H1 (cell line): ENCODE measurements around the gene PCDHGB3. TPM values are rescaled to one million over a fixed set of nuclear protein-coding genes. Genes with fewer than 3 reads are reported as not detected.

ENCODE experiments used
- BACH1 ChIP-seq: IDR thresholded peaks from 2 replicates; pipeline ENCODE4 v1.6.1; 2012; ENCODE audit warnings: low read length, improper control_type of control experiment
- CBX5 ChIP-seq: fragments of 300-800, 300-1000 bp; sonication (generic); IDR thresholded peaks from 2 replicates; pipeline ENCODE4 v1.7.1; 2016; ENCODE audit warnings: antibody characterized with exemption, low read length, low read depth
- CBX8 ChIP-seq: fragments of 300-800, 300-1000 bp; sonication (generic); IDR thresholded peaks from 2 replicates; pipeline ENCODE4 v1.7.1; 2016; ENCODE audit warnings: low read depth, low read length, borderline replicate concordance
- KDM5A ChIP-seq: fragments of 200-600 bp; IDR thresholded peaks from 2 replicates; pipeline ENCODE4 v1.7.1; 2012; ENCODE audit warnings: mild to moderate bottlenecking, low read length, inconsistent platforms, mixed read lengths
- MAX ChIP-seq: IDR thresholded peaks from 2 replicates; pipeline ENCODE4 v1.6.1; 2012; ENCODE audit warnings: inconsistent platforms
- RAD21 ChIP-seq, 2 experiments: IDR thresholded peaks in 1 of 2; conservative IDR thresholded peaks in 1 of 2; 2 replicates each; pipeline ENCODE4 v1.6.1; 2011; ENCODE audit warnings: low read depth in 2 of 2, low read length in 2 of 2, improper control_type of control experiment in 1 of 2, inconsistent platforms in 1 of 2, mild to moderate bottlenecking in 1 of 2, moderate library complexity in 1 of 2
- SIN3A ChIP-seq, 2 experiments: IDR thresholded peaks in 1 of 2; conservative IDR thresholded peaks in 1 of 2; 2 replicates each; pipeline ENCODE4 v1.6.1; 2011 to 2012; ENCODE audit warnings: low read length in 2 of 2, improper control_type of control experiment in 1 of 2, low read depth in 1 of 2, mild to moderate bottlenecking in 1 of 2
- TAF7 ChIP-seq: optimal IDR thresholded peaks from 2 replicates; pipeline ENCODE3; 2011; ENCODE audit warnings: low read depth, mild to moderate bottlenecking, inconsistent platforms, low read length, moderate library complexity, borderline replicate concordance
- polyA plus RNA-seq, 7 experiments: library from polyadenylated mRNA; depleted of rRNA in 3 of 7; stranded (reverse) in 5 of 7; unstranded in 2 of 7; fragments of >200 nt in 5 of 7; fragments of 200-250 nt in 2 of 7; gene quantifications; 1 replicate in 5 of 7; 2 replicates in 1 of 7; 4 replicates in 1 of 7; pipeline versions ENCODE4 v1.2.1 to v1.2.3, GENCODE V29; 2011 to 2013; ENCODE audit warnings: missing spikeins in 2 of 7, mixed read lengths in 2 of 7
- total RNA-seq: library from RNA; stranded (reverse); fragmentation: NEBNext Ultra II Directional; extraction: Animal tissue kit (Norgen Biotek cat#: 25700); gene quantifications from 2 replicates; pipeline ENCODE4 v1.2.1, GENCODE V29; 2021

The PCDHGB3 gene
- total and polyA plus RNA-seq, 2 of the 8 experiments (the other 6 are each of a cell fraction or from before 2014, with no cell fraction given), result 1.6 to 1.9 TPM

- TF ChIP-seq SIN3A (conservative IDR thresholded peaks at IDR 0.05 in 1 of 2, IDR thresholded peaks at IDR 0.05 in 1 of 2; ENCODE audit: low read depth in 1 of 2, low read length in 2 of 2), result no peak
- peak; percentile 47 to 63 for TF ChIP-seq RAD21 (IDR thresholded peaks at IDR 0.05 in 1 of 2, conservative IDR thresholded peaks at IDR 0.05 in 1 of 2; ENCODE audit: low read depth in 2 of 2, low read length in 2 of 2)
- TF ChIP-seq TAF7, result peak; percentile 46
- peak; percentile 65 for TF ChIP-seq BACH1
- TF ChIP-seq KDM5A, result no peak
- no peak for TF ChIP-seq CBX5
- TF ChIP-seq MAX, result peak; percentile 37; the same call in 1 of the 2 replicates
- no peak for TF ChIP-seq CBX8
Observed at GRCh38 chr5:141326088-141326854, 43.8 kb upstream of the PCDHGB3 start (continued).
